Measurements from ENCODE around the gene NOC2L. TPM values are rescaled to one million over a fixed set of nuclear protein-coding genes. Genes with fewer than 3 reads are reported as not detected.

NOC2L gene
- polyA plus RNA-seq, 2 of the 4 experiments (the other 2 are of a cell fraction): 48.4 to 73.5 TPM

DNA sequence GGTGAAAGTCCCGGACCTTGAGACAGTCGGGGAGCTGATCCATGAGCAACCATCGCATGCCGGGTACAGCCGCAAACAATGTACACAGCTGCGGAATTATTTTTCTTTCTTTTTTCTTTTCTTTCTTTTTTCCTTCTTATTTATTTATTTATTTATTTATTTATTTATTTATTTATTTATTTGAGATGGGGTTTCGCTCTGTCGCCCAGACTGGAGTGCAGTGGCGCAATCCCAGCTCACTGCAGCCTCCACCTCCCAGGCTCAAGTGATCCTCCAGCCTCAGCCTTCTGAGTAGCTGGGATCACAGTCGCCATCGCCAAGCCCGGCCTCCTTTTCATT lies 25.4 kb upstream of the NOC2L start:
- CTCF ChIA-PET: interaction anchor here (0.6 to 7.6 kb wide), 31 partner anchors 9 to 386 kb away, joined by 3 to 126 read pairs (median 3); partner anchors contain the start of genes HES4 and ISG15
- DNase-seq (ENCODE audit: low read depth in 1 of 2, low spot score in 1 of 2) (no peak), ATAC-seq (peak; percentile 4 to 41; a peak in 3 of 6 replicates), FAIRE-seq (no peak)
- Histone ChIP-seq H3K9me3 (no peaks in the 10 kb centered on the region), H3K4me3 (0 out of 3 replicates have a peak overlapping the region, but pooled peaks have one; percentile 12), H3K4me1 (no peaks in the 10 kb centered on the region), H3K4me2 (peak overlapping the region; percentile 64), H3K27ac (peak overlapping the region in 1 of 2 experiments; percentile 68; a peak in 3 of 6 replicates)
- POLR2A ChIA-PET: no interaction called here
- no peak for TF ChIP-seq RFX5 (IDR thresholded peaks at IDR 0.05)
- TF ChIP-seq, protein P1, sequence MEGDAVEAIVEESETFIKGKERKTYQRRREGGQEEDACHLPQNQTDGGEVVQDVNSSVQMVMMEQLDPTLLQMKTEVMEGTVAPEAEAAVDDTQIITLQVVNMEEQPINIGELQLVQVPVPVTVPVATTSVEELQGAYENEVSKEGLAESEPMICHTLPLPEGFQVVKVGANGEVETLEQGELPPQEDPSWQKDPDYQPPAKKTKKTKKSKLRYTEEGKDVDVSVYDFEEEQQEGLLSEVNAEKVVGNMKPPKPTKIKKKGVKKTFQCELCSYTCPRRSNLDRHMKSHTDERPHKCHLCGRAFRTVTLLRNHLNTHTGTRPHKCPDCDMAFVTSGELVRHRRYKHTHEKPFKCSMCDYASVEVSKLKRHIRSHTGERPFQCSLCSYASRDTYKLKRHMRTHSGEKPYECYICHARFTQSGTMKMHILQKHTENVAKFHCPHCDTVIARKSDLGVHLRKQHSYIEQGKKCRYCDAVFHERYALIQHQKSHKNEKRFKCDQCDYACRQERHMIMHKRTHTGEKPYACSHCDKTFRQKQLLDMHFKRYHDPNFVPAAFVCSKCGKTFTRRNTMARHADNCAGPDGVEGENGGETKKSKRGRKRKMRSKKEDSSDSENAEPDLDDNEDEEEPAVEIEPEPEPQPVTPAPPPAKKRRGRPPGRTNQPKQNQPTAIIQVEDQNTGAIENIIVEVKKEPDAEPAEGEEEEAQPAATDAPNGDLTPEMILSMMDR (IDR thresholded peaks at IDR 0.05): peak; percentile 30; the same call in 1 of the 3 replicates
- peak; percentile 38 for TF ChIP-seq ZC3H11A (IDR thresholded peaks at IDR 0.05)
- TF ChIP-seq RAD21 (conservative IDR thresholded peaks at IDR 0.05 in 1 of 2, IDR thresholded peaks at IDR 0.05 in 1 of 2): peak in 1 of 2 experiments; percentile 14; a peak in 1 of 5 replicates
- peak in 1 of 2 experiments; percentile 35; a peak in 1 of 4 replicates for TF ChIP-seq CEBPB (IDR thresholded peaks at IDR 0.05)
- 35% methylated on average over 11 of the region's 12 CpGs for WGBS (ENCODE audit: missing lambda C conversion rate)

DNA sequence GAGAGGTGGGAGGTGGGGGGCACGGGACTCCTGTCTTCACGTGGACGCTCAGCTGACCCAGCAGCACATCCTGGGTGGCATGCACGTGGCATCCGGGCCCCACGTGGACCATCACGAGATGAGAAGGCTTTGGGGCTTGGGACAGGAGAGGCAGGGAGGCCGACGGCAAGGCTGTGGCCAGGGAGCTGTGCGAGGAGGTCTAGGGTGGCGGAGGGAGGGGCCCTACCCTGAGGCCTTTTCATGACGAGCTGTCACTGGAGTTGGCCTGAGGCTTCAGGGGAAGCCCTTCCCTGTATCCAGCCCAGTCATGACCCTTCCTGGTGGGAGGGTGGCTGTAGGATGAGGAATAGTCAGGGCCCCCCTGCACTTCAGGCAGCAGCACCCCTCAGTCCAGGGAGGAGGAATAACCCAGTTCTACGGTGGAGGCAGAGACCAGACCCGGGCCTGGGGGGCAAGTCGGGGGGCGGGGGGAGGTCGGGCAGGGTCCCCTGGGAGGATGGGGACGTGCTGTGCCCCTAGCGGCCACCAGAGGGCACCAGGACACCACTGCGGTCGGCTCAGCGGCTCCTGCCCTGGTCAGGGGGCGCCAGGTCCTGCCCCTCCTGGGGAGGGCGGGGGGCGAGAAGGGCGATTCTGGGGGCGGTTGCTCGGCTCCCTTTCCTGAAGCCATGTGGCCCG lies 24.9 kb upstream of the NOC2L start:
- H3K27ac ChIP-seq: peak overlapping the region in 1 of 2 experiments; percentile 68; a peak in 3 of 6 replicates
- FAIRE-seq: no peak
- no peaks in the 10 kb centered on the region for H3K9me3 ChIP-seq
- H3K4me3 ChIP-seq: 0 out of 3 replicates have a peak overlapping the region, but pooled peaks have one; percentile 12
- H3K4me1 ChIP-seq: no peaks in the 10 kb centered on the region
- peak; percentile 64 to 79; a peak in 5 of 6 replicates for ATAC-seq
- ChIA-PET CTCF (interaction anchor here (0.6 to 7.6 kb wide), 34 partner anchors 8 to 386 kb away, joined by 3 to 126 read pairs (median 4); partner anchors contain the start of genes HES4 and ISG15), POLR2A (no interaction called here)
- 29% methylated on average over 12 of the region's 29 CpGs for WGBS (ENCODE audit: missing lambda C conversion rate)
- no peak for DNase-seq (ENCODE audit: low read depth in 1 of 2, low spot score in 1 of 2)
- H3K4me2 ChIP-seq: peak overlapping the region; percentile 64
- TF ChIP-seq SMC3 (IDR thresholded peaks at IDR 0.05) (peak; percentile 85), GATA3 (IDR thresholded peaks at IDR 0.05; ENCODE audit: borderline replicate concordance) (no peak), RAD21 (conservative IDR thresholded peaks at IDR 0.05 in 1 of 2, IDR thresholded peaks at IDR 0.05 in 1 of 2) (peak; percentile 74 to 92), MAZ (IDR thresholded peaks at IDR 0.05; ENCODE audit: borderline replicate concordance, low read depth, low read length) (no peak), SREBF2 (IDR thresholded peaks at IDR 0.05) (no peak), HEYL (CRISPR knock-in tag; IDR thresholded peaks at IDR 0.05) (no peak), PHF8 (IDR thresholded peaks at IDR 0.05; ENCODE audit: borderline replicate concordance, low read depth) (no peak), HOXA7 (CRISPR knock-in tag; IDR thresholded peaks at IDR 0.05) (no peak), CHD2 (IDR thresholded peaks at IDR 0.05; ENCODE audit: low read length, partially characterized antibody) (no peak), FOXS1 (CRISPR knock-in tag; IDR thresholded peaks at IDR 0.05) (no peak), HOXB13 (CRISPR knock-in tag; IDR thresholded peaks at IDR 0.05; ENCODE audit: low read depth) (no peak), ESRRA (IDR thresholded peaks at IDR 0.05; ENCODE audit: borderline replicate concordance, low read length) (no peak), NR3C1 (IDR thresholded peaks at IDR 0.05) (no peak), POLR2AphosphoS2 (conservative IDR thresholded peaks at IDR 0.05; ENCODE audit: low read length) (no peak), TP53 (CRISPR knock-in tag; IDR thresholded peaks at IDR 0.05) (no peak)
- TF ChIP-seq, protein P2, sequence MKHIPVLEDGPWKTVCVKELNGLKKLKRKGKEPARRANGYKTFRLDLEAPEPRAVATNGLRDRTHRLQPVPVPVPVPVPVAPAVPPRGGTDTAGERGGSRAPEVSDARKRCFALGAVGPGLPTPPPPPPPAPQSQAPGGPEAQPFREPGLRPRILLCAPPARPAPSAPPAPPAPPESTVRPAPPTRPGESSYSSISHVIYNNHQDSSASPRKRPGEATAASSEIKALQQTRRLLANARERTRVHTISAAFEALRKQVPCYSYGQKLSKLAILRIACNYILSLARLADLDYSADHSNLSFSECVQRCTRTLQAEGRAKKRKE (CRISPR knock-in tag; IDR thresholded peaks at IDR 0.05; ENCODE audit: low read depth): no peak
- TF ChIP-seq, protein P3, sequence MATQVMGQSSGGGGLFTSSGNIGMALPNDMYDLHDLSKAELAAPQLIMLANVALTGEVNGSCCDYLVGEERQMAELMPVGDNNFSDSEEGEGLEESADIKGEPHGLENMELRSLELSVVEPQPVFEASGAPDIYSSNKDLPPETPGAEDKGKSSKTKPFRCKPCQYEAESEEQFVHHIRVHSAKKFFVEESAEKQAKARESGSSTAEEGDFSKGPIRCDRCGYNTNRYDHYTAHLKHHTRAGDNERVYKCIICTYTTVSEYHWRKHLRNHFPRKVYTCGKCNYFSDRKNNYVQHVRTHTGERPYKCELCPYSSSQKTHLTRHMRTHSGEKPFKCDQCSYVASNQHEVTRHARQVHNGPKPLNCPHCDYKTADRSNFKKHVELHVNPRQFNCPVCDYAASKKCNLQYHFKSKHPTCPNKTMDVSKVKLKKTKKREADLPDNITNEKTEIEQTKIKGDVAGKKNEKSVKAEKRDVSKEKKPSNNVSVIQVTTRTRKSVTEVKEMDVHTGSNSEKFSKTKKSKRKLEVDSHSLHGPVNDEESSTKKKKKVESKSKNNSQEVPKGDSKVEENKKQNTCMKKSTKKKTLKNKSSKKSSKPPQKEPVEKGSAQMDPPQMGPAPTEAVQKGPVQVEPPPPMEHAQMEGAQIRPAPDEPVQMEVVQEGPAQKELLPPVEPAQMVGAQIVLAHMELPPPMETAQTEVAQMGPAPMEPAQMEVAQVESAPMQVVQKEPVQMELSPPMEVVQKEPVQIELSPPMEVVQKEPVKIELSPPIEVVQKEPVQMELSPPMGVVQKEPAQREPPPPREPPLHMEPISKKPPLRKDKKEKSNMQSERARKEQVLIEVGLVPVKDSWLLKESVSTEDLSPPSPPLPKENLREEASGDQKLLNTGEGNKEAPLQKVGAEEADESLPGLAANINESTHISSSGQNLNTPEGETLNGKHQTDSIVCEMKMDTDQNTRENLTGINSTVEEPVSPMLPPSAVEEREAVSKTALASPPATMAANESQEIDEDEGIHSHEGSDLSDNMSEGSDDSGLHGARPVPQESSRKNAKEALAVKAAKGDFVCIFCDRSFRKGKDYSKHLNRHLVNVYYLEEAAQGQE (IDR thresholded peaks at IDR 0.05): no peak
- TF ChIP-seq, protein P4, sequence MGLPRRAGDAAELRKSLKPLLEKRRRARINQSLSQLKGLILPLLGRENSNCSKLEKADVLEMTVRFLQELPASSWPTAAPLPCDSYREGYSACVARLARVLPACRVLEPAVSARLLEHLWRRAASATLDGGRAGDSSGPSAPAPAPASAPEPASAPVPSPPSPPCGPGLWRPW (IDR thresholded peaks at IDR 0.05): no peak
- TF ChIP-seq, protein P1 (IDR thresholded peaks at IDR 0.05): peak; percentile 78
- TF ChIP-seq, protein P5, sequence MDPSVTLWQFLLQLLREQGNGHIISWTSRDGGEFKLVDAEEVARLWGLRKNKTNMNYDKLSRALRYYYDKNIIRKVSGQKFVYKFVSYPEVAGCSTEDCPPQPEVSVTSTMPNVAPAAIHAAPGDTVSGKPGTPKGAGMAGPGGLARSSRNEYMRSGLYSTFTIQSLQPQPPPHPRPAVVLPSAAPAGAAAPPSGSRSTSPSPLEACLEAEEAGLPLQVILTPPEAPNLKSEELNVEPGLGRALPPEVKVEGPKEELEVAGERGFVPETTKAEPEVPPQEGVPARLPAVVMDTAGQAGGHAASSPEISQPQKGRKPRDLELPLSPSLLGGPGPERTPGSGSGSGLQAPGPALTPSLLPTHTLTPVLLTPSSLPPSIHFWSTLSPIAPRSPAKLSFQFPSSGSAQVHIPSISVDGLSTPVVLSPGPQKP (IDR thresholded peaks at IDR 0.05; ENCODE audit: low read depth, low read length): no peak
- TF ChIP-seq, protein P6, sequence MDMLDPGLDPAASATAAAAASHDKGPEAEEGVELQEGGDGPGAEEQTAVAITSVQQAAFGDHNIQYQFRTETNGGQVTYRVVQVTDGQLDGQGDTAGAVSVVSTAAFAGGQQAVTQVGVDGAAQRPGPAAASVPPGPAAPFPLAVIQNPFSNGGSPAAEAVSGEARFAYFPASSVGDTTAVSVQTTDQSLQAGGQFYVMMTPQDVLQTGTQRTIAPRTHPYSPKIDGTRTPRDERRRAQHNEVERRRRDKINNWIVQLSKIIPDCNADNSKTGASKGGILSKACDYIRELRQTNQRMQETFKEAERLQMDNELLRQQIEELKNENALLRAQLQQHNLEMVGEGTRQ (IDR thresholded peaks at IDR 0.05): no peak

All from A549 (cell line).